Hippocampal formation (tissue), 2 donors: Measurements from ENCODE around the gene HNRNPUL2.
"Not testable (repeated sequence)": the region's sequence is repeated elsewhere in the genome, so short reads cannot be mapped to it uniquely, and the experiment has no call there.

Experiments
- DNase-seq, 2 donors: peaks; one replicate each; lab custom pipeline; 2025; lab: John Stamatoyannopoulos, UW

Gene HNRNPUL2

GRCh38 chr11:62727165-62727871 is at the start of gene HNRNPUL2:
Gene HNRNPUL2, minus strand, starts transcription at chr11:62727457. Its CDS starts 301 bp downstream, at chr11:62727156.
- peak; percentile 96 to 97 for DNase-seq

DNA sequence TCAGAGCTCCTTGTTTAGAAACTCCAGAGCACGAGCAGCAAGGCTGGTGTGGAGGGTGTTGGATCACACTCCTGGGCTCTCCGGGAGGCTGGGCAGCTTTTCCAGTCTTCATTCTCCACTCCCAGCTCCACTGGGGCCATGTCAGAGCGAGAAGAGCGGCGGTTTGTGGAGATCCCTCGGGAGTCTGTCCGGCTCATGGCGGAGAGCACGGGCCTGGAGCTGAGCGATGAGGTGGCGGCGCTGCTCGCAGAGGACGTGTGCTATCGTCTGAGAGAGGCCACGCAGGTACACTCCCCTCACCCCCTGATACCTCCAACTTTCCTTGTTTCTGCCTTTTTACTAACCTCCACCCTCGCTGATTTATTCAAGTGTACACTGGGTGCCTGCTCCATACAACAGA is 48.4 kb upstream of the HNRNPUL2 start:
- no peak for DNase-seq

DNA sequence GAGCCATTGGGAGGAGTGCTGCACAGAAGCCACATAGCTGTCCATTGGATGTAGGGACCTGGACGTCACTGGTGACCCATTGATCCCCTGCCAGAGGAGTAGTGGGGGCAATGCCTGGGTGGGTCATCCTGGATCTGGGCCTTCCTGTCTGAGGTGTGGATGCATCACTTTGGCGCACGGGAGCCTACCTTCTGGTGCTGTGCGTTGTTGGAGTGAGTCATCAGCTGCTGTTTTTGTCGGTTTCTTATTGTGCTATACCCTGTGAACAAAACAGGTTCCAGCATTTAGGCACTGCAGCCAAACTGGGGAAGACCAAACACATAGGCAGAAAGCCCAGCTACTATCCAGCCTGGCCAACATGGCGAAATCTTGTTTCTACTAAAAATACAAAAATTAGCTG is 47.1 kb upstream of the HNRNPUL2 start:
- no peak for DNase-seq

- DNase-seq, result peak; percentile 97 to 99
Observed at GRCh38 chr11:62771144-62772021, 44.1 kb upstream of the HNRNPUL2 start, which contains the start of gene TAF6L. Gene TAF6L, plus strand, starts transcription at chr11:62771396. Its CDS starts 4,388 bp downstream, at chr11:62775784.

- DNase-seq, result peak in 1 of 2 donors; percentile 50
Observed at GRCh38 chr11:62770778-62771143, 43.5 kb upstream of the HNRNPUL2 start.

- DNase-seq, result not testable (repeated sequence)
Observed at GRCh38 chr11:62760867-62761227, 33.6 kb upstream of the HNRNPUL2 start.

- DNase-seq, result no peak
Observed at GRCh38 chr11:62757846-62758788, 30.9 kb upstream of the HNRNPUL2 start.

DNA sequence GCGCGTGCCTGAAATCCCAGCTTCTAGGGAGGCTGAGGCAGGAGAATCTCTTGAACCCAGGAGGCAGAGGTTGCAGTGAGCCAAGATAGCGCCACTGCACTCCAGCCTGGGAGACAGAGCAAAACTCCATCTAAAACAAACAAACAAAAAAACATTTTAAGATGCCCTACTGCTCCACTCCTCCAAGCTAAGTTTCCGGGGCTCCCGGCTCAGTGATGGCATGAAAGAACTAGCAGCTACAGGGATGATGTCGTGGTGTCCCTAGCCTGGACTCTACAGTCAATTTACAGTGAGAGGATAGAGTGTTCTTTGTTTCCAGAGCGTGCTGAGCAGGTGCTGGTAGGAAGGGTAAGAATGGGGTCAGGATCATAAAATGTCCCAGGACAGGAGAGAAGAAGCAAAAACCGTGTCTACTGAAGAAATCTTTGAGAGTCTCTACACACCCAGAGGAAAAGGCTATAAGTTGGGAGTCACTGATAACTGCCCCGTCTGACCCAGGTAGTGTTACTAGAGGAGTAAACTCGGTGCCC is 27.9 kb upstream of the HNRNPUL2 start:
- no peak for DNase-seq

DNA sequence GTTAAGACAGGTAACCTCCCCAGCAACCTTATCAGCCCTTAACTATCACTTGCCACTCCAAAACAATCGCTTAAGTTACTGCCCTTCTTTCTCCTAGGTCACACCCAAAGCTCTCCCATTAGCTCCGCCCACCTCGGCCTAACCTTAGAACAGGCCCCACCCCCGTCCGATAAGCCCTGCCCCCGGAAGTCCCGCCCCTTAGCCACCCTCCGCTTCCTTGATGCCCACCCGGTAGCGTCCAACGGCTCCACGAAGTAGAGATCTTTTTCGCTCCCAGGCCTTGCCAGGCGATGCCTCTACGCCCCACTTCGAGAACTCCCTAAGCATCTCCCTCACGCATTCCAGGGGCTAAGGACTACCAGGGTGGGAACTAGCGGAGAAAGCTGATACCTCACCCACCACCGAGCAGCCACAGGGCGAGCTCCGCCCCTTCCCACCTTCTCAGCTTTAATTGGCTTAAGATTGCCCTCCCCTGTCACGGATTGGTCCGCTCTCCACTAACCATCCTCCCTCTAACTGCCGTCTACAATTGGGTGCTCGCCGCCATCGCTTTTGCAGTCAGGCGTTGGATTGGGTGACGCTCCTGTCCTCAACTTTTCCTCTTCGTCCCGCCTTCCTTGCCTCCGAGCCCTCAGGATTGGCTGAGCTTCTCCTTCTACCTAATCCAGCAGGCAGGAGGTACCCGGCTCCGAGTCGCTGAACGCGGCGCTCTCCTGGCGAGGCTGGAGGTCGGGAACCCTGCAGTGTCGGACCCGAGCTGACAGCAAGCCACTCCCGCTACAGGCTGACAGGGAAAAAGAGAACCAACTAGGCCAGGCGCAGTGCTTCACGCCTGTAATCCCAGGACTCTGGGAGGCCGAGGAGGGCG is 26.7 kb upstream of the HNRNPUL2 start, which contains the start of gene ZBTB3:
Gene ZBTB3 (minus strand): TSS at position 425 of the 868 bp plus-strand sequence. CDS start 496 bp downstream, outside the sequence.
- peak; percentile 99 to 100 for DNase-seq

DNA sequence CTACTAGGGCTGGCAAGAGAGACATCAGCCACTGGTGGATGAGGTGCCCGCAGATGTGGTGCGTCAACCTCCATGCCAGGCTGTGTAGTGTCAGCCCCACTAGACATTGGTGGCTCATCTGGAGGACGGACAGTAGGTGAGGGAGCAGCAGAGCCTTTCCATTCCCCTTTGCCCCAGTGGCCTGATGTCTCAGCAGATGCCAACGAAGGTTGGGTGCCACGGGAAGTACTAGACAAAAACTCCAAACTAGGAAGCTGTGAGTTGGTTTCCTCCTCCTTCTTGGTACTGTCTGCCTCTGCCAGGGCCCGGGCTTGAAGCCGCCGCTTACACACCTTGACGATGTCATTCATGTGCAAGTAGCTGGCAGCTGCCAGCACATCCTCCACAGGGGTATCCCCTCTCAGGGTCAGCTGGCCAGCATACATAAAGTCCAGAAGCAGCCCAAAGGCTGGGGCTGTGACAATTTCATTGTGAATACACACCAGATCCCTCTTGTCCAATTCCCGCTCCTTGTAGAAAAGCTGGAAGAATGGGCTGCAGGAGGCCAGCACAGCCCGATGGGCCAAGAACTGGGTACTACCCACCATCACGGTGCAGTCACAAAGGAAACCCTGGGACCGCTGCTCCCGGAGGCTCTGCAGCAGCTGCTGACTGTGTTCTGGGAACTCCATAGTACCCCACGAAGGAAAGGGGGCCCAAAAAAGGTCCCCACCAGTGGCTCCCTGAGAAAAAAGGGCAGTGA is 25.9 kb upstream of the HNRNPUL2 start:
- no peak for DNase-seq

GRCh38 chr11:62752177-62752785 is 25.0 kb upstream of the HNRNPUL2 start:
- no peak for DNase-seq

- DNase-seq, result not testable (repeated sequence)
Observed at GRCh38 chr11:62749931-62750330, 22.7 kb upstream of the HNRNPUL2 start.

DNA sequence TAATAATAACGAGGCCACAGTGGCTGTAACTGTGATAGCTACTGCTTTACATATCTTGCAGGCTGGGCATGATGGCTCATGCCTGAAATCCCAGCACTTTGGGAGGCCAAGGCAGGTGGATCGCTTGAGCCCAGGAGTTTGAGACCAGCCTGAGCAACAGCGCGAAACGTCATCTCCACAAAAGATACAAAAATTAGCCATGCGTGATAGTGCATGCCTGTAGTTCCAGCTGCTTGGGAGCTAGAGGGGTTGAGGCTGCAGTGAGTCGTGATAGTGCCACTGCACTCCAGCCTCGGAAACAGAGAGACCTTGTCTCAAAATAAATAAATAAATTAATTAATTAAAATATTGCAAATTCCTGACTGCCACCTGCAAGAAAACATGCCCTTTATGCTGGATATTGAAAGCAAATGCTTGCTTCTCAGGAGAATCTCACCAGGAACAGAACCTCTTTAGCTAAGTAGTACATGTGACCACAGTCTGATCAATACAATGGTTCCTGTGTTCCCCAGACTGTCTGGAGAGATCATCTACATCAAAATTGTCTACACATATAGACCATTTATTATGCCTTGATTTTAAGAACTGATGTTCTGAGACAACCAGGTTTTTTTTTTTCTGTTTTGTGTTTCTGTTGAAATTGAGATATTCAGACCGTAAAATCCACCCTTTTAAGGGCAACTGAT is 20.4 kb upstream of the HNRNPUL2 start:
- DNase-seq, result no peak

- no peak for DNase-seq
Observed at GRCh38 chr11:62737196-62737595, 9.9 kb upstream of the HNRNPUL2 start.

DNA sequence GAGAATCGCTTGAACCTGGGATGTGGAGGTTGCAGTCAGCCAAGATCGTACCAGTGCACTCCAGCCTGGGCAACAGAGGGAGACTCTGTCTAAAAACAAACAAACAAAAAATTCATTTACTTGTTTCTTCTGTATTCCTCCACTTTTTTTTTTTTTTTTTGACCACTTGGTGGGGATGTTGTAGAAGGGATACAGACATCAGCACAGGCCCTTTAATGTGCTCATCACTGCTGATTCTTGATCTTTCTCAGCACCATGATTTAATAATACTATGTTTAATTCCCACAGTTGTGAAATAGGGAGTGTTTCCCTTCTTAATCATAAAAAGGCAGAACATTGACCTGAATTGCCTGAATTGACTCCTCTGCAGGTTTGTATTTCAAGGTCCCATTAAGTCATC is 5.6 kb upstream of the HNRNPUL2 start:
- peak in 1 of 2 donors; percentile 49 for DNase-seq

GRCh38 chr11:62730076-62730475 is 2.8 kb upstream of the HNRNPUL2 start:
- DNase-seq, result not testable (repeated sequence)

DNA sequence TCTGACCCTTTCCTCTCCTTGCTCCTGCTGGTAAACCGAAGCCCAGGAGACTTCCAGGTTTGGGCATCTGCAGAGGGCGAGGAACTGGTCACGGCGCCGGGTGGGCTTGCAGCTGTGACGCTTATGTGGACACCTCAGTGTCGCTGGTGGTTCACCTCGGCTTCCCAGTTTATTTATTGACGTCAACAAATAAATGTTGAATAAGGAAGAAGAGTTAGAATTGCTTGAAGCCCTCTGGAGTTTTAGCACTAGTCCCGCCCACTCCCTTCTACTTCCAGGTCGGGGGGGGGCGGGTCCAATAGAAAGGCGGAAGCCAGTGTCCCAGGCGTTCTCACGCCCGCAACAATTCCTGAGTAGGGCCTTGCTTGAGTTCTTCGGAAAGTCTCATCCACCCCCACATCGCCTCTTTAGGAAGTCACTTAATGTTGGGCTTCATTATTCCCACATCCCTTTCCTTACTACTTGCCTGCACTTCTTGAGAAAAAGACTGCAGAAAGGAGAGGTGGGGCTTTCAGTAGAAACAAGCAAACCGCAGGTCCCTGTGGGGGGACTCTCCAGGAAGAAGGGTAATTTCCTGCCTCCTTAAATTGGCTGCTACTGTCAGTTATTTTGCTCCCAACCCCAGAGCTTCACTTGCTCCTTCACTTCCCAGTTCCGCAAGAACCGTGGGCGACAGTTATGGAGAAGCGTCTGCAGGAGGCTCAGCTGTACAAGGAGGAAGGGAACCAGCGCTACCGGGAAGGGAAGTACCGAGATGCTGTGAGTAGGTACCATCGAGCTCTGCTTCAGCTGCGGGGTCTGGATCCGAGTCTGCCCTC is 1.1 kb upstream of the HNRNPUL2 start, which contains the start of gene TTC9C:
Gene TTC9C (plus strand): TSS at position 316 of the 818 bp plus-strand sequence. CDS start 363 bp downstream, at position 679.
- DNase-seq, result peak; percentile 79 to 83

GRCh38 chr11:62727872-62728170 is 564 bp upstream of the HNRNPUL2 start:
- DNase-seq, result peak; percentile 89 to 97
